Peyer's patch (tissue), 4 donors: ENCODE data around the gene NFIL3.

Experiments
- CTCF ChIP-seq, 6 experiments: fragments of 450-650 bp in 4 of 6; fragments of 200-600 bp in 2 of 6; sonication (generic) in 1 of 6; IDR thresholded peaks; one replicate each; pipeline ENCODE4 v1.5.1; 2017 to 2019; ENCODE audit warnings: antibody characterized with exemption in 6 of 6, mild to moderate bottlenecking in 3 of 6, moderate library complexity in 1 of 6
- POLR2A ChIP-seq, 2 donors: fragments of 450-650 bp; IDR thresholded peaks; one replicate each; pipeline ENCODE4 v1.5.1; 2017; ENCODE audit warnings: antibody characterized with exemption in 2 of 2, mild to moderate bottlenecking in 2 of 2, moderate library complexity in 2 of 2

- TF ChIP-seq CTCF (IDR thresholded peaks at IDR 0.05) (peak in 3 of 6 experiments; percentile 2 to 33 (median 19)), POLR2A (IDR thresholded peaks at IDR 0.05) (peak; percentile 48 to 55)
Observed at GRCh38 chr9:91361291-91362050, 62.2 kb downstream of the NFIL3 start, which contains the start of gene AUH.
